Measurements from ENCODE around the gene TMEM255B.

TMEM255B gene

DNA sequence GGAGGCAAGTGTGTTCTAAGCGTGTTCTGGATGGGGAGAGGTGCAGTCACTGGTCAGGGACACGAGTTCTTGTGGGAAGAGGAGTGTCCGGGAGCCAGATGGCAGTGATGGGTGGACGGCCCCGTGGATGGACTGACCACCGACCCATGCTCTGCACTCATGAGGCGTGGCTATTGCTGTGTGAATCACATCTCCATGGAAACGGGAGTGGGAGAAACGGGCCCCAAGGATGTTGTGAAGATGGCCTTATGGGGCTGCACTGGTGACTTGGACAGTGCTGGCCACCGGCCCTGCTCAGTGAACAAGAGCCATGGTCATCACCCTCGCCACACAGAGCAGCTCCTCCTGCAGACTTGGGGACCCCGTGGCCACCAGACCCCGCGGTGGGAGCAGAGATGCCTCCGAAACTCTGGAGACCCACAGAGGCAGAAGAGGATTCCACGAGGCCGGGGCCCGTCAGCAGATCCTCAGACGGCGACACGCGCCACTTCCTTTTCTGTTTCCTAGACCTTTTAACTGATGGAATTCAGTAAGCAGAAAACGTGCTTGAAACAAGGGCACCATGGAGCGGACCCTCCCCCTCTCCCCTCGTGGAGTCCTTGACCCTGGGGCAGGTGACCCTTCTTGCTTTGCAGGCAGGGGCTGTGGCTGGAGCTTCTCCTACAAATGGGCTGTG, 57.4 kb downstream of the TMEM255B start:
- Histone ChIP-seq H3K79me2 (ENCODE audit: insufficient read depth, low read length) (no peaks in the 10 kb centered on the region), H3K4me1 (ENCODE audit: insufficient read depth, low read length, poor library complexity, severe bottlenecking) (peaks cover 4% of the 10 kb centered on the region)
- TF ChIP-seq, protein P1, sequence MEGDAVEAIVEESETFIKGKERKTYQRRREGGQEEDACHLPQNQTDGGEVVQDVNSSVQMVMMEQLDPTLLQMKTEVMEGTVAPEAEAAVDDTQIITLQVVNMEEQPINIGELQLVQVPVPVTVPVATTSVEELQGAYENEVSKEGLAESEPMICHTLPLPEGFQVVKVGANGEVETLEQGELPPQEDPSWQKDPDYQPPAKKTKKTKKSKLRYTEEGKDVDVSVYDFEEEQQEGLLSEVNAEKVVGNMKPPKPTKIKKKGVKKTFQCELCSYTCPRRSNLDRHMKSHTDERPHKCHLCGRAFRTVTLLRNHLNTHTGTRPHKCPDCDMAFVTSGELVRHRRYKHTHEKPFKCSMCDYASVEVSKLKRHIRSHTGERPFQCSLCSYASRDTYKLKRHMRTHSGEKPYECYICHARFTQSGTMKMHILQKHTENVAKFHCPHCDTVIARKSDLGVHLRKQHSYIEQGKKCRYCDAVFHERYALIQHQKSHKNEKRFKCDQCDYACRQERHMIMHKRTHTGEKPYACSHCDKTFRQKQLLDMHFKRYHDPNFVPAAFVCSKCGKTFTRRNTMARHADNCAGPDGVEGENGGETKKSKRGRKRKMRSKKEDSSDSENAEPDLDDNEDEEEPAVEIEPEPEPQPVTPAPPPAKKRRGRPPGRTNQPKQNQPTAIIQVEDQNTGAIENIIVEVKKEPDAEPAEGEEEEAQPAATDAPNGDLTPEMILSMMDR (conservative IDR thresholded peaks at IDR 0.05; ENCODE audit: low read length) = no peak
- TF ChIP-seq EZH2phosphoT487 (IDR thresholded peaks at IDR 0.05; ENCODE audit: borderline replicate concordance) = no peak

DNA sequence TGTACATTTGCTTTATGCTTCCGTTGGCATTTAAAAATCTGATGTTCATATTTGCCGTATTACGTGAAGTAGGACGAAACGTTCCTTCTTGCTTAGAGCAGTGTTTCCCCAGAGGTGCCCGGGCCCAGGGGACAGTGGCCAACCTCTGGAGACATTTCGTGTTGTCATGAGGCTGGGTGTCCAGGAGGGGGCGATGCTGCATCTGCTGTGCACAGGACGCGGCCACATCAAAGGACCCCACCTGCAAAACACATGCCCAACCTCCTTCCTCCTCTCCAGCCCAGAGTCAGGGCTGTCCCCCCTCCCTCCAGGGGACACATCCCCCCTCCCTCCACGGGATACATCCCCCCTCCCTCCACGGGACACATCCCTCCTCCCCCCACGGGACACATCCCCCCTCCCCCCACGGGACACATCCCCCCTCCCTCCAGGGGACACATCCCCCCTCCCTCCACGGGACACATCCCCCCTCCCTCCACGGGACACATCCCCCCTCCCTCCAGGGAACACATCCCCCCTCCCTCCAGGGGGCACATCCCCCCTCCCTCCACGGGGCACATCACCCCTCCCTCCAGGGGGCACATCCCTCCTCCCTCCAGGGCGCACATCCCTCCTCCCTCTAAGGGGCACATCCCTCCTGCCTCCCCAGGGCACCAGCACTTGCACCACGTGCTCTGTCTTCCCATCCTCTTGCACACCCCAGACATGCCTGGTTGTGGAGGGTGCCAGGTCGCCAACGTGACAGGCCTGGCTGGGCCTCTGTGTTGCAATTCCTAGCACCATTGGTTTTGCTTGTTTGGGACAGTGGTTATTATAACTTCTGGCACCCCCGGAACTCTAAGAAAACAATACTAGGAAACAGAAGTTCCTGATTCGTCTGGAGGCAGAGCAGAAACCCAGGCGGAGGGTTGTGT, 58.2 kb downstream of the TMEM255B start:
- peak overlapping the region; percentile 15 for H3K4me2 ChIP-seq (ENCODE audit: low read depth, low read length, poor library complexity, severe bottlenecking)
- no peaks in the 10 kb centered on the region for H3K36me3 ChIP-seq (ENCODE audit: insufficient read depth, low read length)
- no peaks in the 10 kb centered on the region for H3K27me3 ChIP-seq (ENCODE audit: insufficient read depth, low read length, poor library complexity, severe bottlenecking)
- no peaks in the 10 kb centered on the region for H3K79me2 ChIP-seq (ENCODE audit: insufficient read depth, low read length)
- H3K4me3 ChIP-seq (ENCODE audit: low read length, poor library complexity, severe bottlenecking) = no peak overlapping the region
- TF ChIP-seq EZH2phosphoT487 (IDR thresholded peaks at IDR 0.05; ENCODE audit: borderline replicate concordance) = no peak
- TF ChIP-seq, protein P1 (conservative IDR thresholded peaks at IDR 0.05; ENCODE audit: low read length) = peak; percentile 84
- H3K4me1 ChIP-seq (ENCODE audit: insufficient read depth, low read length, poor library complexity, severe bottlenecking) = peaks cover 4% of the 10 kb centered on the region
- no peak overlapping the region for H3K9ac ChIP-seq (ENCODE audit: low read depth, low read length, poor library complexity, severe bottlenecking)
- H3K9me2 ChIP-seq (replicated peaks; ENCODE audit: low read depth, low read length) = no peaks in the 10 kb centered on the region
- H2AFZ ChIP-seq (ENCODE audit: low read length) = no peak overlapping the region
- H4K20me1 ChIP-seq (ENCODE audit: insufficient read depth, low read length, poor library complexity, severe bottlenecking) = no peaks in the 10 kb centered on the region
- H3F3A ChIP-seq (ENCODE audit: low read depth) = no peaks in the 10 kb centered on the region
- H3K9me3 ChIP-seq (ENCODE audit: insufficient read depth, low read depth, low read length) = no peaks in the 10 kb centered on the region

More for the DNA sequence above, 57.4 kb downstream of the TMEM255B start:
- Histone ChIP-seq H4K20me1 (ENCODE audit: insufficient read depth, low read length, poor library complexity, severe bottlenecking) (no peaks in the 10 kb centered on the region), H3K4me3 (ENCODE audit: low read length, poor library complexity, severe bottlenecking) (no peak overlapping the region), H3K9me3 (ENCODE audit: insufficient read depth, low read depth, low read length) (no peaks in the 10 kb centered on the region), H3F3A (ENCODE audit: low read depth) (no peaks in the 10 kb centered on the region), H3K4me2 (ENCODE audit: low read depth, low read length, poor library complexity, severe bottlenecking) (peak overlapping the region; percentile 15), H3K9me2 (replicated peaks; ENCODE audit: low read depth, low read length) (no peaks in the 10 kb centered on the region), H2AFZ (ENCODE audit: low read length) (no peak overlapping the region), H3K36me3 (ENCODE audit: insufficient read depth, low read length) (no peaks in the 10 kb centered on the region), H3K9ac (ENCODE audit: low read depth, low read length, poor library complexity, severe bottlenecking) (no peak overlapping the region), H3K27me3 (ENCODE audit: insufficient read depth, low read length, poor library complexity, severe bottlenecking) (no peaks in the 10 kb centered on the region)

DNA sequence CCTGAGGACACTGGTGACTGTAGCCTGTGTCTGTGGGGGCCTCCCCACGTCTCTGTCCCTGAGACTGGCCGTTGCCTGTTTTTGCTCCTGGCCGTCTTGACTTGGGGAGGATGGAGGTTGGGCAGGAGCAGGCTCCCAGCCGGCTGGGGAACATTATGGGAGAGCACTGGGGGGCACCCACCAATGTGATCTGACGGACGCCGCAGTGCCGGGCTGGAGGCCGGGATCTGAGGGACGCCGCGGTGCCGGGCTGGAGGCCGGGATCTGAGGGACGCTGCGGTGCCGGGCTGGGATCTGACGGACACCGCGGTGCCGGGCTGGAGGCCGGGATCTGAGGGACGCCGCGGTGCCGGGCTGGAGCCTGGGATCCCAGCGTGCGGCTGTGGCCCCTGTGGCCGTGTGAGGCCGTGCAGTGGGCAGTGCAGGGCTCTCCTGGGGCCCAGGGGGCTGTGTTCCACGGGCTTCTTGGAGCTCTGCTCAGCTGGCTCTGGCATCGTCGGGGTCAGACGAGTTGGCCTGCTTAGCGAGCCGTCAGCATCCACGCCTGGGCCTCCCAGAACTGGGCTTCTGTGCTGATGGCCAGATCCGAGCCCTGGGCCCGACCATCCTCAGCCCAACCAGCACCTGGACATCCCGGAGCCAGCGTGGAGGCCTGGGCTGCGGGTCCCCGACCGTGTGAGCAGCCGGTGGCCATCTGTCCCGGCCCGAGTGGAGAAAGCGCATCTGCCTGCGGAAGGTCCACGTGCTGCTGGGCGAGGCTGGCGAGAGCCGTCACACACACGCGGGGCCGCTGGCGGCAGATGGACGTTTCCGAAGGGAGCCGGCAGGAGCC, 59.0 kb downstream of the TMEM255B start:
- no peak for TF ChIP-seq EZH2phosphoT487 (IDR thresholded peaks at IDR 0.05; ENCODE audit: borderline replicate concordance)
- TF ChIP-seq, protein P1 (conservative IDR thresholded peaks at IDR 0.05; ENCODE audit: low read length) = no peak
- H2AFZ ChIP-seq (ENCODE audit: low read length) = no peak overlapping the region
- no peaks in the 10 kb centered on the region for H3K79me2 ChIP-seq (ENCODE audit: insufficient read depth, low read length)
- no peak overlapping the region for H3K9ac ChIP-seq (ENCODE audit: low read depth, low read length, poor library complexity, severe bottlenecking)
- no peaks in the 10 kb centered on the region for H3K9me2 ChIP-seq (replicated peaks; ENCODE audit: low read depth, low read length)
- H3K4me3 ChIP-seq (ENCODE audit: low read length, poor library complexity, severe bottlenecking) = no peak overlapping the region
- no peaks in the 10 kb centered on the region for H3F3A ChIP-seq (ENCODE audit: low read depth)
- H3K4me2 ChIP-seq (ENCODE audit: low read depth, low read length, poor library complexity, severe bottlenecking) = no peak overlapping the region
- H3K4me1 ChIP-seq (ENCODE audit: insufficient read depth, low read length, poor library complexity, severe bottlenecking) = peaks cover 4% of the 10 kb centered on the region
- no peaks in the 10 kb centered on the region for H3K27me3 ChIP-seq (ENCODE audit: insufficient read depth, low read length, poor library complexity, severe bottlenecking)
- no peaks in the 10 kb centered on the region for H3K36me3 ChIP-seq (ENCODE audit: insufficient read depth, low read length)
- H3K9me3 ChIP-seq (ENCODE audit: insufficient read depth, low read depth, low read length) = no peaks in the 10 kb centered on the region
- H4K20me1 ChIP-seq (ENCODE audit: insufficient read depth, low read length, poor library complexity, severe bottlenecking) = no peaks in the 10 kb centered on the region
